HepG2 (cell line): ENCODE measurements around the gene C20orf204. TPM values are rescaled to one million over a fixed set of nuclear protein-coding genes. Genes with fewer than 3 reads are reported as not detected.

Source experiments
- FOXK1 ChIP-seq: sonication (generic); formaldehyde crosslinking; IDR thresholded peaks from 2 replicates; pipeline ENCODE4 v1.4.0; 2020; ENCODE audit warnings: low read depth, missing genetic modification reagents, borderline replicate concordance
- FOXP1 ChIP-seq, 2 experiments: fragments of 450-650 bp in 1 of 2; IDR thresholded peaks; 2 replicates each; pipeline ENCODE4 v1.6.1; 2017 to 2018; ENCODE audit warnings: antibody characterized with exemption in 1 of 2
- HOXA9 ChIP-seq: sonication (generic); formaldehyde crosslinking; IDR thresholded peaks from 2 replicates; pipeline ENCODE4 v1.8.1; 2022; ENCODE audit warnings: missing genetic modification reagents, mild to moderate bottlenecking, moderate library complexity, borderline replicate concordance
- JUND ChIP-seq: sonication (generic); formaldehyde crosslinking; IDR thresholded peaks from 2 replicates; pipeline ENCODE4 v1.8.0; 2022; ENCODE audit warnings: mild to moderate bottlenecking, missing genetic modification reagents
- POLR2A ChIP-seq, 2 experiments: IDR thresholded peaks; 2 replicates each; pipeline ENCODE4 v1.6.1; 2011; ENCODE audit warnings: low read depth in 2 of 2, low read length in 2 of 2, mild to moderate bottlenecking in 1 of 2, moderate library complexity in 1 of 2; ENCODE audit not compliant: insufficient read depth in 1 of 2
- SAP130 ChIP-seq: IDR thresholded peaks from 2 replicates; pipeline ENCODE4 v1.6.1; 2016; ENCODE audit warnings: low read depth
- SMAD1 ChIP-seq: sonication (generic); formaldehyde crosslinking; IDR thresholded peaks from 2 replicates; pipeline ENCODE4 v1.4.0; 2020; ENCODE audit warnings: missing genetic modification reagents, low read depth, mild to moderate bottlenecking, borderline replicate concordance
- SP140L ChIP-seq: sonication (generic); formaldehyde crosslinking; IDR thresholded peaks from 2 replicates; pipeline ENCODE4 v1.4.0; 2020; ENCODE audit warnings: missing genetic modification reagents, borderline replicate concordance
- TARDBP ChIP-seq: sonication (generic); formaldehyde crosslinking; IDR thresholded peaks from 2 replicates; pipeline ENCODE4 v1.8.0; 2022; ENCODE audit warnings: mild to moderate bottlenecking, missing genetic modification reagents
- XRCC5 ChIP-seq: fragments of 200-400 bp; formaldehyde crosslinking; optimal IDR thresholded peaks from 2 replicates; pipeline ENCODE3; 2017; ENCODE audit warnings: mild to moderate bottlenecking, low read length
- ZNF672 ChIP-seq: sonication (generic); formaldehyde crosslinking; IDR thresholded peaks from 2 replicates; pipeline ENCODE4 v1.8.1; 2022; ENCODE audit warnings: missing genetic modification reagents
- ZNF737 ChIP-seq: sonication (generic); formaldehyde crosslinking; IDR thresholded peaks from 2 replicates; pipeline ENCODE4 v1.5.0; 2020; ENCODE audit warnings: missing genetic modification reagents, mild to moderate bottlenecking, borderline replicate concordance
- ZSCAN20 ChIP-seq: sonication (generic); formaldehyde crosslinking; IDR thresholded peaks from 2 replicates; pipeline ENCODE4 v1.4.0; 2020; ENCODE audit warnings: missing genetic modification reagents, mild to moderate bottlenecking, borderline replicate concordance
- polyA plus RNA-seq, 8 experiments: library from polyadenylated mRNA; depleted of rRNA in 3 of 8; stranded (reverse) in 7 of 8; unstranded in 1 of 8; fragments of >200 nt; fragmentation: Illumina TruSeq in 4 of 8; extraction: Trizol in 4 of 8; gene quantifications; 2 replicates each; pipeline versions ENCODE4 v1.2.1 to v1.2.3, GENCODE V29; 2011 to 2016; ENCODE audit warnings: low read depth in 4 of 8, missing spikeins in 1 of 8, mixed read lengths in 1 of 8; ENCODE audit not compliant: insufficient read depth in 1 of 8
- total RNA-seq, 5 experiments: library from RNA; depleted of rRNA; stranded (reverse); fragments of >200 nt; fragmentation: Illumina TruSeq; extraction: Trizol; gene quantifications; 2 replicates each; pipeline ENCODE4 v1.2.3, GENCODE V29; 2016; ENCODE audit warnings: low read depth in 1 of 5
- TF ChIP-seq, protein P1 (sequence below): sonication (generic); formaldehyde crosslinking; IDR thresholded peaks from 2 replicates; pipeline ENCODE4 v1.4.0; 2020; ENCODE audit warnings: missing genetic modification reagents
- TF ChIP-seq, protein P2 (sequence below): sonication (generic); formaldehyde crosslinking; IDR thresholded peaks from 2 replicates; pipeline ENCODE4 v1.4.0; 2020; ENCODE audit warnings: missing genetic modification reagents
- TF ChIP-seq, protein P3 (sequence below): sonication (generic); formaldehyde crosslinking; IDR thresholded peaks from 2 replicates; pipeline ENCODE4 v1.4.0; 2020; ENCODE audit warnings: missing genetic modification reagents, borderline replicate concordance
- TF ChIP-seq, protein P4 (sequence below): sonication (generic); formaldehyde crosslinking; IDR thresholded peaks from 2 replicates; pipeline ENCODE4 v1.5.0; 2020; ENCODE audit warnings: missing genetic modification reagents
- TF ChIP-seq, protein P5 (sequence below): IDR thresholded peaks from 2 replicates; pipeline ENCODE4 v1.4.0; 2020; ENCODE audit warnings: mild to moderate bottlenecking, missing genetic modification reagents

The C20orf204 gene
- total and polyA plus RNA-seq, 2 of the 13 experiments (the other 11 are each of a cell fraction or from before 2014, with no cell fraction given): 22.1 to 80.0 TPM

DNA sequence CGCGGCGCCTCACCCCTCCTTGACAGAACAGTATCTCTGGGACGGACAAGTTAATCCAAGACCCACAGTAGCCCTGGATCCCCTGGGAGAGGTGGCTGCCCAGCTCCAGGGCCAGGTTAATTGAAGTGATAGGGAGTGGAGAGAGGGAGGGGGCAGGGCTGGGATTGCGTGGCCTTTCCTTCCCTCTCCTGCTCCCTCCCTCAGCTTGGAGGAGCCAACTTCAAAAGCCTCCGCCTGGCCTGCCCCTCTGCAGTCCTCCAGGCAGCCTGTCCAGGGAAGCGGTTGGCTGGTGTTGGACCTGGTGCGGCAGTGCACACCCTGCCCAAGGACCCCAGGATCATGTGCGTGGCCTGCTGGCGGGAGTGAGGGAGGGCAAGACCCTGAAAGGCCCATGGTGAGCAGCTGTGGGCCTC lies at the start of gene C20orf204 (continued):
- TF ChIP-seq, protein P1, sequence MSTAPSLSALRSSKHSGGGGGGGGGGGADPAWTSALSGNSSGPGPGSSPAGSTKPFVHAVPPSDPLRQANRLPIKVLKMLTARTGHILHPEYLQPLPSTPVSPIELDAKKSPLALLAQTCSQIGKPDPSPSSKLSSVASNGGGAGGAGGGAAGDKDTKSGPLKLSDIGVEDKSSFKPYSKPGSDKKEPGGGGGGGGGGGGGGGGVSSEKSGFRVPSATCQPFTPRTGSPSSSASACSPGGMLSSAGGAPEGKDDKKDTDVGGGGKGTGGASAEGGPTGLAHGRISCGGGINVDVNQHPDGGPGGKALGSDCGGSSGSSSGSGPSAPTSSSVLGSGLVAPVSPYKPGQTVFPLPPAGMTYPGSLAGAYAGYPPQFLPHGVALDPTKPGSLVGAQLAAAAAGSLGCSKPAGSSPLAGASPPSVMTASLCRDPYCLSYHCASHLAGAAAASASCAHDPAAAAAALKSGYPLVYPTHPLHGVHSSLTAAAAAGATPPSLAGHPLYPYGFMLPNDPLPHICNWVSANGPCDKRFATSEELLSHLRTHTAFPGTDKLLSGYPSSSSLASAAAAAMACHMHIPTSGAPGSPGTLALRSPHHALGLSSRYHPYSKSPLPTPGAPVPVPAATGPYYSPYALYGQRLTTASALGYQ: no peak
- TF ChIP-seq SP140L (CRISPR knock-in tag): no peak
- TF ChIP-seq, protein P2, sequence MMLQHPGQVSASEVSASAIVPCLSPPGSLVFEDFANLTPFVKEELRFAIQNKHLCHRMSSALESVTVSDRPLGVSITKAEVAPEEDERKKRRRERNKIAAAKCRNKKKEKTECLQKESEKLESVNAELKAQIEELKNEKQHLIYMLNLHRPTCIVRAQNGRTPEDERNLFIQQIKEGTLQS (CRISPR knock-in tag): peak; percentile 78
- no peak; the same call in 1 of the 2 replicates for TF ChIP-seq TARDBP (CRISPR knock-in tag)
- TF ChIP-seq, protein P3, sequence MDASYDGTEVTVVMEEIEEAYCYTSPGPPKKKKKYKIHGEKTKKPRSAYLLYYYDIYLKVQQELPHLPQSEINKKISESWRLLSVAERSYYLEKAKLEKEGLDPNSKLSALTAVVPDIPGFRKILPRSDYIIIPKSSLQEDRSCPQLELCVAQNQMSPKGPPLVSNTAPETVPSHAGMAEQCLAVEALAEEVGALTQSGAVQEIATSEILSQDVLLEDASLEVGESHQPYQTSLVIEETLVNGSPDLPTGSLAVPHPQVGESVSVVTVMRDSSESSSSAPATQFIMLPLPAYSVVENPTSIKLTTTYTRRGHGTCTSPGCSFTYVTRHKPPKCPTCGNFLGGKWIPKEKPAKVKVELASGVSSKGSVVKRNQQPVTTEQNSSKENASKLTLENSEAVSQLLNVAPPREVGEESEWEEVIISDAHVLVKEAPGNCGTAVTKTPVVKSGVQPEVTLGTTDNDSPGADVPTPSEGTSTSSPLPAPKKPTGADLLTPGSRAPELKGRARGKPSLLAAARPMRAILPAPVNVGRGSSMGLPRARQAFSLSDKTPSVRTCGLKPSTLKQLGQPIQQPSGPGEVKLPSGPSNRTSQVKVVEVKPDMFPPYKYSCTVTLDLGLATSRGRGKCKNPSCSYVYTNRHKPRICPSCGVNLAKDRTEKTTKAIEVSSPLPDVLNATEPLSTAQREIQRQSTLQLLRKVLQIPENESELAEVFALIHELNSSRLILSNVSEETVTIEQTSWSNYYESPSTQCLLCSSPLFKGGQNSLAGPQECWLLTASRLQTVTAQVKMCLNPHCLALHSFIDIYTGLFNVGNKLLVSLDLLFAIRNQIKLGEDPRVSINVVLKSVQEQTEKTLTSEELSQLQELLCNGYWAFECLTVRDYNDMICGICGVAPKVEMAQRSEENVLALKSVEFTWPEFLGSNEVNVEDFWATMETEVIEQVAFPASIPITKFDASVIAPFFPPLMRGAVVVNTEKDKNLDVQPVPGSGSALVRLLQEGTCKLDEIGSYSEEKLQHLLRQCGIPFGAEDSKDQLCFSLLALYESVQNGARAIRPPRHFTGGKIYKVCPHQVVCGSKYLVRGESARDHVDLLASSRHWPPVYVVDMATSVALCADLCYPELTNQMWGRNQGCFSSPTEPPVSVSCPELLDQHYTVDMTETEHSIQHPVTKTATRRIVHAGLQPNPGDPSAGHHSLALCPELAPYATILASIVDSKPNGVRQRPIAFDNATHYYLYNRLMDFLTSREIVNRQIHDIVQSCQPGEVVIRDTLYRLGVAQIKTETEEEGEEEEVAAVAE (CRISPR knock-in tag): no peak
- peak; percentile 89 for TF ChIP-seq XRCC5
- no peak for TF ChIP-seq JUND
- peak; percentile 94 for TF ChIP-seq SAP130
- no peak for TF ChIP-seq FOXK1 (CRISPR knock-in tag)
- TF ChIP-seq, protein P4, sequence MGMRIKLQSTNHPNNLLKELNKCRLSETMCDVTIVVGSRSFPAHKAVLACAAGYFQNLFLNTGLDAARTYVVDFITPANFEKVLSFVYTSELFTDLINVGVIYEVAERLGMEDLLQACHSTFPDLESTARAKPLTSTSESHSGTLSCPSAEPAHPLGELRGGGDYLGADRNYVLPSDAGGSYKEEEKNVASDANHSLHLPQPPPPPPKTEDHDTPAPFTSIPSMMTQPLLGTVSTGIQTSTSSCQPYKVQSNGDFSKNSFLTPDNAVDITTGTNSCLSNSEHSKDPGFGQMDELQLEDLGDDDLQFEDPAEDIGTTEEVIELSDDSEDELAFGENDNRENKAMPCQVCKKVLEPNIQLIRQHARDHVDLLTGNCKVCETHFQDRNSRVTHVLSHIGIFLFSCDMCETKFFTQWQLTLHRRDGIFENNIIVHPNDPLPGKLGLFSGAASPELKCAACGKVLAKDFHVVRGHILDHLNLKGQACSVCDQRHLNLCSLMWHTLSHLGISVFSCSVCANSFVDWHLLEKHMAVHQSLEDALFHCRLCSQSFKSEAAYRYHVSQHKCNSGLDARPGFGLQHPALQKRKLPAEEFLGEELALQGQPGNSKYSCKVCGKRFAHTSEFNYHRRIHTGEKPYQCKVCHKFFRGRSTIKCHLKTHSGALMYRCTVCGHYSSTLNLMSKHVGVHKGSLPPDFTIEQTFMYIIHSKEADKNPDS (CRISPR knock-in tag): no peak
- TF ChIP-seq, protein P5, sequence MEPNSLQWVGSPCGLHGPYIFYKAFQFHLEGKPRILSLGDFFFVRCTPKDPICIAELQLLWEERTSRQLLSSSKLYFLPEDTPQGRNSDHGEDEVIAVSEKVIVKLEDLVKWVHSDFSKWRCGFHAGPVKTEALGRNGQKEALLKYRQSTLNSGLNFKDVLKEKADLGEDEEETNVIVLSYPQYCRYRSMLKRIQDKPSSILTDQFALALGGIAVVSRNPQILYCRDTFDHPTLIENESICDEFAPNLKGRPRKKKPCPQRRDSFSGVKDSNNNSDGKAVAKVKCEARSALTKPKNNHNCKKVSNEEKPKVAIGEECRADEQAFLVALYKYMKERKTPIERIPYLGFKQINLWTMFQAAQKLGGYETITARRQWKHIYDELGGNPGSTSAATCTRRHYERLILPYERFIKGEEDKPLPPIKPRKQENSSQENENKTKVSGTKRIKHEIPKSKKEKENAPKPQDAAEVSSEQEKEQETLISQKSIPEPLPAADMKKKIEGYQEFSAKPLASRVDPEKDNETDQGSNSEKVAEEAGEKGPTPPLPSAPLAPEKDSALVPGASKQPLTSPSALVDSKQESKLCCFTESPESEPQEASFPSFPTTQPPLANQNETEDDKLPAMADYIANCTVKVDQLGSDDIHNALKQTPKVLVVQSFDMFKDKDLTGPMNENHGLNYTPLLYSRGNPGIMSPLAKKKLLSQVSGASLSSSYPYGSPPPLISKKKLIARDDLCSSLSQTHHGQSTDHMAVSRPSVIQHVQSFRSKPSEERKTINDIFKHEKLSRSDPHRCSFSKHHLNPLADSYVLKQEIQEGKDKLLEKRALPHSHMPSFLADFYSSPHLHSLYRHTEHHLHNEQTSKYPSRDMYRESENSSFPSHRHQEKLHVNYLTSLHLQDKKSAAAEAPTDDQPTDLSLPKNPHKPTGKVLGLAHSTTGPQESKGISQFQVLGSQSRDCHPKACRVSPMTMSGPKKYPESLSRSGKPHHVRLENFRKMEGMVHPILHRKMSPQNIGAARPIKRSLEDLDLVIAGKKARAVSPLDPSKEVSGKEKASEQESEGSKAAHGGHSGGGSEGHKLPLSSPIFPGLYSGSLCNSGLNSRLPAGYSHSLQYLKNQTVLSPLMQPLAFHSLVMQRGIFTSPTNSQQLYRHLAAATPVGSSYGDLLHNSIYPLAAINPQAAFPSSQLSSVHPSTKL (CRISPR knock-in tag): peak; percentile 68
- TF ChIP-seq HOXA9: peak; percentile 48; the same call in 1 of the 2 replicates
- no peak for TF ChIP-seq FOXP1 (IDR thresholded peaks at IDR 0.05)
- TF ChIP-seq FOXP1 (CRISPR knock-in tag; IDR thresholded peaks at IDR 0.05): no peak
- peak in 1 of 2 experiments; percentile 81; a peak in 2 of 4 replicates for TF ChIP-seq POLR2A (IDR thresholded peaks at IDR 0.05; ENCODE audit: insufficient read depth in 1 of 2, low read depth in 2 of 2, low read length in 2 of 2)
- TF ChIP-seq SMAD1 (CRISPR knock-in tag): 0 out of 2 replicates have a peak, but pooled peaks have one; percentile 53
- no peak for TF ChIP-seq ZNF672 (CRISPR knock-in tag)
- TF ChIP-seq ZSCAN20 (CRISPR knock-in tag): no peak
- TF ChIP-seq ZNF737 (CRISPR knock-in tag): no peak
